GM08714 (cell line): ENCODE data around the gene TAF6L.
"Not testable (repeated sequence)": the region's sequence is repeated elsewhere in the genome, so short reads cannot be mapped to it uniquely, and the experiment has no call there.

Source experiments
- H3K4me3 ChIP-seq: fragments of 200-500 bp; sonication (Bioruptor generic); 2 replicates; pipeline ENCODE4 v1.5.1; 2014; ENCODE audit warnings: mild to moderate bottlenecking, low read length, inconsistent platforms
- ZNF274 ChIP-seq: IDR thresholded peaks from 2 replicates; pipeline ENCODE4 v1.6.1; 2012; ENCODE audit warnings: mild to moderate bottlenecking, low read depth, low read length

TAF6L gene, protein sequence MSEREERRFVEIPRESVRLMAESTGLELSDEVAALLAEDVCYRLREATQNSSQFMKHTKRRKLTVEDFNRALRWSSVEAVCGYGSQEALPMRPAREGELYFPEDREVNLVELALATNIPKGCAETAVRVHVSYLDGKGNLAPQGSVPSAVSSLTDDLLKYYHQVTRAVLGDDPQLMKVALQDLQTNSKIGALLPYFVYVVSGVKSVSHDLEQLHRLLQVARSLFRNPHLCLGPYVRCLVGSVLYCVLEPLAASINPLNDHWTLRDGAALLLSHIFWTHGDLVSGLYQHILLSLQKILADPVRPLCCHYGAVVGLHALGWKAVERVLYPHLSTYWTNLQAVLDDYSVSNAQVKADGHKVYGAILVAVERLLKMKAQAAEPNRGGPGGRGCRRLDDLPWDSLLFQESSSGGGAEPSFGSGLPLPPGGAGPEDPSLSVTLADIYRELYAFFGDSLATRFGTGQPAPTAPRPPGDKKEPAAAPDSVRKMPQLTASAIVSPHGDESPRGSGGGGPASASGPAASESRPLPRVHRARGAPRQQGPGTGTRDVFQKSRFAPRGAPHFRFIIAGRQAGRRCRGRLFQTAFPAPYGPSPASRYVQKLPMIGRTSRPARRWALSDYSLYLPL

DNA sequence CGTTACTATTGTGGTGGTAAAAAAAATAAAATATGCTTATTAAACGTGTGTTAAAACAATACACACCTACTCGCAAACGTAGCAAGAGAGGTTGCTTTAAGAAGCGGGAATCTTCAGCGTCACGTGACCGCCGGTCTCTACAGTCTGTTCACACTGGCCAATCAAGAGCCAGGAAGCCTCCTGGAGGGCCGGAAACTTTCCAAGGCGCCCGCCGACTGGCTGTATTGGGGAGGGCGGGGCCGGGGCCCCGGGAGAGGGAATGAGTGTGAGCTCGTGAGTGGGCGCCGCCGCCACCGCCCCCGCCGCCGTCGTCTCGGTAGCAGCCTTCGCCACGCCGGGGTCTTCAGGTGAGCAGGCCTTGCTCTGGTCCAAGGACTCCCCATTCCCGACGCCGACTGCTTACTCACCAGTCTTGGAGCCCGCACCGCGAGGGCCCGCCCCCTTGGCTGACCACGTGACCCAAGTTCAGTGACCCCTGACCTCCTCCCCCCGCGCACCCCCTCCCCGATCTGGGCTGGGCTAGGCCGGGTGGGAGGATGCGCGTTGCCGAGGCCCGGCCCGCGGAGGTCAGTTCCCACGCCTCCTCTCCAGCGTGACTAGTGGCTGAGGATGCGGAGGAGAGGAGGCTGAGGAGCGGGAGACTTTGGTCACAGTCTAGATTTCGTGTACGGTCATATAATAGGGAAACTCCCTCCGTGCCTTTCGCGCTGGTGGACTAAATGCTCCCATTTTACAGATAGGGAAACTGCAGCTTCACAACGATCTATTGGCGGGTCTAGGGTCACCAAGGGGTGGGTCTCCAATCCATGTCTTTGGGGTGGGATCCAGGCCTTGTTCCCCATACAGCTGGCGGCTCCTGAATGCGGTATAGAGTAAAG is at the start of gene TAF6L:
TSS of gene TAF6L (plus strand) at position 253 of the 878 bp plus-strand sequence. CDS start 4,388 bp downstream, outside the sequence.
- peak within 1 kb of the TSS; percentile 89 for H3K4me3 ChIP-seq
- TF ChIP-seq ZNF274: no peak

DNA sequence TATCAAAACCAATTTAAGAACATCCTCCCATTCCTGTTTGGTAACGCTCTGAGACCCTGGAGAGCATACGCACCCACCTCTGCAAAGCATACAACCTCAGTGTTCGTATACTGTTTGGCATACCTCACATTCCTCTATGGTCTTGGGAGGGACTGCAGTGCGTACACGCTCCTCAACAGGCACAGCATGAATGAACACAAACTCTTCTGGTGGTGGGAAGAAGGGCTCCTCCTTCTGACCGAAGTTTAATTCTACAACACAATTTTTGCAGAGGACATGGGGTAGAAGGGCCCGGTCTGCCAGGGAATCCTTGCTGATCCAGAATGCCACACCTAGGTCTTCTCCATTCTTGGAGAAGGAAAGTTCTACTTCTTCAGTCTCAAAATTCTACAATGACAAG is 49.2 kb upstream of the TAF6L start:
- H3K4me3 ChIP-seq: no peak overlapping the region
- no peak for TF ChIP-seq ZNF274

DNA sequence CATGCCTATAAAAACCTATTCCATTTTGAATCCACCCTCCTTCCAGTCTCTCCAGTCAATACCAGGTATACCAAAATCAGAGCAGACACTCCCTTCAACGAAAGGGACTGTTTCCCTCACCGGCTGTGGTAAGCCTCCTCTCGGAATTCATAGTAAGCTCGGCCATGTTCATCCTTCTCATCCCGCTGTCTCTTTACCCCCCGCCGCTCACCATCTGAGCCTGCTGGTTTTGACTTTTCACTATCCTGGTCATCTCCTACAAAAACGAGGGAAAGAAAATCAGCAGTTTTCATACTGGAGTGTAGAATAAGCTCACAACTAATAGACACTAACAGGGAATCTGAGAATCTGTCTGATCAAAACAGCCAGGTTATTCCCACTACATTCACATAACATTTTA is 47.0 kb upstream of the TAF6L start:
- no peak for TF ChIP-seq ZNF274
- H3K4me3 ChIP-seq: no peak overlapping the region; the same call in 1 of the 2 replicates

DNA sequence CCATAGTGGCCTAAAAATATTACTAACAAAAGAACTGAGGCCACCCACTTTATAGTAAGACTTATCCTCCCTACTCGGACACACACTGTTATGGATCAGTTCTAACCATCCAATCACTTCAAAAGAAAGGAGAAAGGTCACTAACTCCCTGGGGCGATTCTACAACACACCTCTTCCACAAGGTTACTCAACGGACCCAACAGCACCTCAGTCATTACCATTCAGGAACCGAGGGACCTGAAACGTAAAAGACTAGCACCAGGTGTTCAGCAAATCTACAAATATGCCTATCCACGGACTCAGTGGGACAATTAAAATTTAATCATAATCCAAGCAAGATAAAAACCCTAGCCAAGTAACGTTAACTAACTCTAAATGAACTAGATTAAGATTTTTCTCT is 45.5 kb upstream of the TAF6L start:
- peak overlapping the region; percentile 95 for H3K4me3 ChIP-seq
- TF ChIP-seq ZNF274: no peak

DNA sequence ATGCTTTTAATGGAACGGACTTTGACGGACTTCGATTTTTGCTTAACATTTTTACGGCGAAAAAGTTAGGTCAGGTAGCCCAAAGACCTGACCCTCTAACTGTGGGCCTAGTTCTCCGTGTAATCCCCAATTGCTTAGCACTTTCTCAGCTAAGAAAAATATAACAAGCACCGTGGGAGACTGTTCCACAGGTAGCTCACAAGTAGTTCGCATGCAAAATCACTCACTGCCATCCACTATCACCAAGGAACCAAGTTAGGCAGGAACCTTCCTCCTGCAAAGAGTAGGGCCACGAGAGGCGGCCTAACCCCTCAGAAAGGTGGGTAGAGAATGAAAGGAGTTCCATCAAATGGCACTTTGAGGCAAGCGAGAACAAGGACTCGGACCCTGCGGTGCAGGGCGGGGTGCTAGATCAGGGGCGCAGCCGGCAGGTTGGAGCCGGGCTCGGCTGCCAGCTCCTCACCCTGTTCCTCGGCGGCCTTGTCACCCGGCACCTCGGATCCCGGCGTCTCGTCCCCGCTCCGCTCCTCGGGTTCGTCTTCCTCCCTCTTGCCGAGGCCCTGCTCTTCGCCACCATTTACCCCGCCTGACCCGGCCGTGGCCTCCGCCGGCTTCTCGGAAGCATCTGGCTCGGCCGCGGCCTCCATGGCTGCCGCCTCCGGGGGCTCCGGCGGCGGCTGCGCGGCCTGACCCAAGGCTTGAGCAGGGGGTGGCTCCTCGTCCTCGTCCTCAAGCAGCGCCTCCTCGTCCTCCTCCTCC is 44.9 kb upstream of the TAF6L start:
- no peak for TF ChIP-seq ZNF274
- peak overlapping the region; percentile 95 for H3K4me3 ChIP-seq

DNA sequence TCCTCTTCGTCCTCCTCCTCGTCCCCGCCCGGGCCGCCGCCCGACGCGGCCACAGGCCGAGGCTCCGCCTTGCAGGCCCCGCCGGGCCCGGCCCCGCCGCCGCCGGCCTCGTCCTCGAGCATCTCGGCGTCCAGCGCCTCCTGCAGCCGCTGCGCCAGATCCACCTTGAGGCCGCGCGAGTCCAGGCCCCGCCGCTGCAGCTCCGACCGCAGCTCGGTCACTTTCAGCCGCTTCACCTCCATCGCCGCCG is 44.4 kb upstream of the TAF6L start:
- no peak for TF ChIP-seq ZNF274
- H3K4me3 ChIP-seq: peak overlapping the region; percentile 95

DNA sequence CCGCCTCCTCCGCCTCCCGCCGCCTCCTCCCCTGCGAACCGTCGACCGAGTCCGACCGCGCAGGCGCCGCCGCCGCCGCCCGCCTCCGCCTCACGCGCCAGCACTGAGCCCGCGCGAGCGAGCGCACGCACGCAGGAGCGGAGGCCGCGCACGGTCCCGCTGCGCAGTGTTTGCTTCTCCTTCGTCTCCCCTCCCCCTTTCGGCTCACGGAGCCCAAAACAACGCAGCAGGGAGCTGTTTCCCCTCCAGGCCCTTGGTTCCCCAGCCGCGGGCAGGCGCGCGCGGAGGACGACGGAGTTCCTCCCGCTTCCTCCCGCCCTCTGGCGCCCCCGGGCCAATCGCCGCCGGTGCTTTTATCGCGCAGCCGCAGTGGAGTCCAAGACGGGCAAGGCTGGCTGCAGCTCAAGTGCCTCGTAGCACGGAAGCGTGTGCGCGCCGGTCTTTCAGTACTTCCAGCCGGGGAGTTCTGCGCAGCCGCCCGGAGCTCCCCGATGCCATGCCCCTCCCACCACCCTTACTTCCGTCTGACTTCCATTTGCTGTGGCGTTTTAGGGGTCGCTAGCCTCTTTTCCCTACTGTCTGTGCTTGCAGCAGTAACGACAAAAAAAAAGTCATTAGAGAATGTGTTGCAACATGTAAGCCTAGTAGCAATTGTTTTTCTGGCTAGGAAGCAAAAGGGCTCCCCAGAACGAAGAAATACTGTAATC is 43.9 kb upstream of the TAF6L start, which contains the start of gene HNRNPUL2:
TSS of gene HNRNPUL2 (minus strand) at position 293 of the 707 bp plus-strand sequence. CDS start 301 bp downstream, outside the sequence.
- peak within 1 kb of the TSS; percentile 99 for H3K4me3 ChIP-seq
- no peak for TF ChIP-seq ZNF274

DNA sequence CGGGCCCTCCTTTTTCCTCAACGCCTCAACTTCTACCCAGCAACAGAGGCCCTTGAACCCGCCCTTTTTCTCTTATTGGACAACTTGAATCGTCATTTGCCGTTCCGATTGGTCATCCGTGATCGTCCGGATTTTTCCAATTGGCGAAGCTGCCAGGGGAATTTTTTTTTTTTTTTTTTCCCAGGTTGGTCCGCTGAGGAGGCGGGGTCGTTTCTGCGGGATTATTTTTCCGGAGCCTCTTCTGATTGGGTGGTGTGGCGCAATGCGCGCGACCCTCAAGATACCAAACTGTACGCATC is 43.4 kb upstream of the TAF6L start:
- no peak for TF ChIP-seq ZNF274
- H3K4me3 ChIP-seq: peak overlapping the region; percentile 99

DNA sequence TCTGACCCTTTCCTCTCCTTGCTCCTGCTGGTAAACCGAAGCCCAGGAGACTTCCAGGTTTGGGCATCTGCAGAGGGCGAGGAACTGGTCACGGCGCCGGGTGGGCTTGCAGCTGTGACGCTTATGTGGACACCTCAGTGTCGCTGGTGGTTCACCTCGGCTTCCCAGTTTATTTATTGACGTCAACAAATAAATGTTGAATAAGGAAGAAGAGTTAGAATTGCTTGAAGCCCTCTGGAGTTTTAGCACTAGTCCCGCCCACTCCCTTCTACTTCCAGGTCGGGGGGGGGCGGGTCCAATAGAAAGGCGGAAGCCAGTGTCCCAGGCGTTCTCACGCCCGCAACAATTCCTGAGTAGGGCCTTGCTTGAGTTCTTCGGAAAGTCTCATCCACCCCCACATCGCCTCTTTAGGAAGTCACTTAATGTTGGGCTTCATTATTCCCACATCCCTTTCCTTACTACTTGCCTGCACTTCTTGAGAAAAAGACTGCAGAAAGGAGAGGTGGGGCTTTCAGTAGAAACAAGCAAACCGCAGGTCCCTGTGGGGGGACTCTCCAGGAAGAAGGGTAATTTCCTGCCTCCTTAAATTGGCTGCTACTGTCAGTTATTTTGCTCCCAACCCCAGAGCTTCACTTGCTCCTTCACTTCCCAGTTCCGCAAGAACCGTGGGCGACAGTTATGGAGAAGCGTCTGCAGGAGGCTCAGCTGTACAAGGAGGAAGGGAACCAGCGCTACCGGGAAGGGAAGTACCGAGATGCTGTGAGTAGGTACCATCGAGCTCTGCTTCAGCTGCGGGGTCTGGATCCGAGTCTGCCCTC is 42.8 kb upstream of the TAF6L start, which contains the start of gene TTC9C:
TSS of gene TTC9C (plus strand) at position 316 of the 818 bp plus-strand sequence. CDS start at position 679, 363 bp downstream.
- TF ChIP-seq ZNF274: no peak

DNA sequence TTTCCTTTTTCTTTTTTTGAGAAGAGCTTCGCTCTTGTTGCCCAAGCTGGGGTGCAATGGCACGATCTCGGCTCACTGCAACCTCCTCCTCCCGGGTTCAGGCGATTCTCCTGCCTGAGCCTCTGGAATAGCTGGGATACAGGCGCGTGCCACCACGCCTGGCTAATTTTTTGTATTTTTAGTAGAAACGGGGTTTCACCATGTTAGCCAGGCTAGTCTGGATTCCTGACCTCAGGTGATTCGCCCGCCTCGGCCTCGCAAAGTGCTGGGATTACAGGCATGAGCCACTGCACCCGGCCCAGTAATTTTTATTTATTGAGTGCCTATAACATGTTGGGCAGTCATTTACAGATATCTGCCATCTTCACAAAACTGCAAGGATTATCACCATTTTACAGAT is 41.1 kb upstream of the TAF6L start:
- peak overlapping the region; percentile 99; the same call in 1 of the 2 replicates for H3K4me3 ChIP-seq

More for the DNA sequence above, 42.8 kb upstream of the TAF6L start, which contains the start of gene TTC9C:
- H3K4me3 ChIP-seq: peak within 1 kb of the TSS; percentile 99

DNA sequence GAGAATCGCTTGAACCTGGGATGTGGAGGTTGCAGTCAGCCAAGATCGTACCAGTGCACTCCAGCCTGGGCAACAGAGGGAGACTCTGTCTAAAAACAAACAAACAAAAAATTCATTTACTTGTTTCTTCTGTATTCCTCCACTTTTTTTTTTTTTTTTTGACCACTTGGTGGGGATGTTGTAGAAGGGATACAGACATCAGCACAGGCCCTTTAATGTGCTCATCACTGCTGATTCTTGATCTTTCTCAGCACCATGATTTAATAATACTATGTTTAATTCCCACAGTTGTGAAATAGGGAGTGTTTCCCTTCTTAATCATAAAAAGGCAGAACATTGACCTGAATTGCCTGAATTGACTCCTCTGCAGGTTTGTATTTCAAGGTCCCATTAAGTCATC is 38.4 kb upstream of the TAF6L start:
- H3K4me3 ChIP-seq: no peak overlapping the region
- no peak for TF ChIP-seq ZNF274

DNA sequence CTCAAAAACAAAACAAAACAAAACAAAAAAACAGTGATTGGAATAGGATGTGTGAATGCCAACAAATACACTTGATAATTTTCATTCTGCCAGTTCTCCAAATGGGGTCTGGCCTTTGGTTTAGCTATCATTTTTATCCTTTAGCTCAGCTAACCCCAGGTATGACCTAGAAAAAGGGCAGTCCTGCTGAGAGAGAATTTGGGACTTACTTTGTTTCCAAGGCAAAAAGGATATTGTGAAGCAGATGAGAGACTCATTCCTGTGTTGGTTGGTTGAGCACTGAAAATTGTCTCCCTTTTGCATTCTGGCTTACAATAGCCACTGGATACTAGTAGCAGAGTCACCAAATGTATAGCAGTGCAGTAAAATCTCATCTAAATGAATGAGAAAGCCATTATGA is 34.0 kb upstream of the TAF6L start:
- TF ChIP-seq ZNF274: no peak
- H3K4me3 ChIP-seq: no peak overlapping the region

DNA sequence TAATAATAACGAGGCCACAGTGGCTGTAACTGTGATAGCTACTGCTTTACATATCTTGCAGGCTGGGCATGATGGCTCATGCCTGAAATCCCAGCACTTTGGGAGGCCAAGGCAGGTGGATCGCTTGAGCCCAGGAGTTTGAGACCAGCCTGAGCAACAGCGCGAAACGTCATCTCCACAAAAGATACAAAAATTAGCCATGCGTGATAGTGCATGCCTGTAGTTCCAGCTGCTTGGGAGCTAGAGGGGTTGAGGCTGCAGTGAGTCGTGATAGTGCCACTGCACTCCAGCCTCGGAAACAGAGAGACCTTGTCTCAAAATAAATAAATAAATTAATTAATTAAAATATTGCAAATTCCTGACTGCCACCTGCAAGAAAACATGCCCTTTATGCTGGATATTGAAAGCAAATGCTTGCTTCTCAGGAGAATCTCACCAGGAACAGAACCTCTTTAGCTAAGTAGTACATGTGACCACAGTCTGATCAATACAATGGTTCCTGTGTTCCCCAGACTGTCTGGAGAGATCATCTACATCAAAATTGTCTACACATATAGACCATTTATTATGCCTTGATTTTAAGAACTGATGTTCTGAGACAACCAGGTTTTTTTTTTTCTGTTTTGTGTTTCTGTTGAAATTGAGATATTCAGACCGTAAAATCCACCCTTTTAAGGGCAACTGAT is 23.6 kb upstream of the TAF6L start:
- no peak for TF ChIP-seq ZNF274
- H3K4me3 ChIP-seq: no peak overlapping the region

DNA sequence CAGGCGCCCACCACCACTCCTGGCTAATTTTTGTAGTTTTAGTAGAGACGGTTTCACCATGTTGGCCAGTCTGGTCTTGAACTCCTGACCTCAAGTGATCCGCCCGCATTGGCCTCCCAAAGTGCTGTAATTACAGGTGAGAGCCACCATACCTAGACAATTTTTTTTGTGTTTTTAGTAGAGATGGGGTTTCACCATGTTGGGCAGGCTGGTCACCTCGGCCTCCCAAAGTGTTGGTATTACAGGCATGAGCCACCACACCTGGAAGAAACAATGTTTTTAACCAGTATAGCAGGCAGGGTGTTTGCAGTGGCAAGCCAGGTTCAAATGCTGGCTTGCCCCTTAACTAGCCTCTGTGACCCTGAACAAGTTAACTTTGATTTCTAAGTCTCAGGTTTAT is 21.3 kb upstream of the TAF6L start:
- H3K4me3 ChIP-seq: not testable (repeated sequence)
